GM12873 (cell line): ENCODE data around the gene DMRT3.

ENCODE experiments used
- CTCF ChIP-seq: IDR thresholded peaks from 2 replicates; pipeline ENCODE4 v1.5.1; 2012; ENCODE audit warnings: low read depth, mild to moderate bottlenecking, moderate library complexity, low read length, control low read depth; ENCODE audit not compliant: insufficient read depth; ENCODE audit errors: missing control alignments

The DMRT3 gene

DNA sequence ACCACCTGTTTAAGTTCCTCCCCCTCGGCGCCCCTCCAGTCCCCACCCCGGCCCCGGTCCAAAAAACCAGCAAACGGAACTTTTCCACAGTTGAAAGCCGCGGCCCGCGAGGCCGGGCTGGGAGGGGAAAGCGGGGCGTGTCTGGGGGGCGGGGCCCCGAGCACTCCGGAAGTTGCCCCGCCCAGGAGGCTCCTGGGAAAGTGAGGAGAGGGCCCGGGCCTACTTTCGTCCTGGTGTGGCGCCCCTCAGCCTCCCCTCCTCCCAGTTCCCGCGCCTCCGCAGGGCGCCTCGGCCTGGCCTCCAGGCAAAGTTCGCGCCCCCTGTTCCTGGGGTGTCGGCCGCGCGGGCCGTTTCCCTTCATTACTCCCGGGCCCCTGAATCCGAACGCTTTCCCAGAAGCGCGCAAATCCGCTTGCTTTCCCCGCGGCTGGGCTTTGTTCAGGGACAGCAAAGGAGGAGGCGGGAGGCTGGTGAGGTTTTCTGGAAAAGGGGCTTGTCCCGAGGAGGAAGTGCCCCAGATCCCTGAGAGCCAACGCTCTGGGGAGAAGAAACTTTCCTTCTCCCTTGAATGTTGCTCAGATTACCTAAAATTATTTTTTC, 4.5 kb upstream of the DMRT3 start:
- no peak for TF ChIP-seq CTCF

DNA sequence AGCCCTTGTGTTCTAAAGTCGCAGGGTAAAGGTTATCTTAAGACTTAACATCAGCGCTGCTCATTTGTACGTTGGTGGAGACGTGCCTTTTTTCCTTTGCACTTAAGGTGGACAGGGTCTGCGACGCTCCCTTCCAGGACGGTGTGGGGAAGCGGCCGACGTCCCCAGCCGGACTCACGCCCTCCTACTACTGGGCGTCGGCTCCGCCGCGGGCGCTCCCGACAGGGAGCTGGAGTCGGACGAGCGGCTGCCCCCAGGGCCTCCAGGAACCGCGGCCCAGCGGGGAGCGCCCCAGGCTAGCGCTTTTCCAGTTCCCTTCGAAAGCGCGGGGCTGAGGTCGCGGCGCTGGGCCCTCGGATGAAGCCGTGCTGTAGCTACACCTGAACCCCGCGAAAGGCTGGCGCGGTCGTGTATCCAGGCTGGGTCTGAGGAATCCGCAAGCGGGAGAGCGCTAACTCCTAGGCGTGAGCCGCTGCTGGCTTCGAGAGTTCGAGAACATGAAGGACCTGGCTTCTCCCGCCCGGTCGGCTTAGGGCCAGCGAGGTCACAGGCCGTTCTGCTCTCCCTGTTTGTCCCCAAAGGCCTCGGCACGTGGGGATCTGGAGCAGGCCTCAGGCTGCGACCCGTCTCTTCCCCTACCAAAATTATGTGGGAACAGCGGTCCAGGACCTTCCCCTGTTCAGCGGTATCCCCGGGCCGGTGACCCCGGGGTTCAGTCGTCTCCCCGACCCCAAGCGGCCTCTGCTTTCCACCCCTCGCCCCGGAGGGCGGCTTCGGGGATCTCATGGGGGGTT, 3.8 kb upstream of the DMRT3 start:
- TF ChIP-seq CTCF, result no peak

DNA sequence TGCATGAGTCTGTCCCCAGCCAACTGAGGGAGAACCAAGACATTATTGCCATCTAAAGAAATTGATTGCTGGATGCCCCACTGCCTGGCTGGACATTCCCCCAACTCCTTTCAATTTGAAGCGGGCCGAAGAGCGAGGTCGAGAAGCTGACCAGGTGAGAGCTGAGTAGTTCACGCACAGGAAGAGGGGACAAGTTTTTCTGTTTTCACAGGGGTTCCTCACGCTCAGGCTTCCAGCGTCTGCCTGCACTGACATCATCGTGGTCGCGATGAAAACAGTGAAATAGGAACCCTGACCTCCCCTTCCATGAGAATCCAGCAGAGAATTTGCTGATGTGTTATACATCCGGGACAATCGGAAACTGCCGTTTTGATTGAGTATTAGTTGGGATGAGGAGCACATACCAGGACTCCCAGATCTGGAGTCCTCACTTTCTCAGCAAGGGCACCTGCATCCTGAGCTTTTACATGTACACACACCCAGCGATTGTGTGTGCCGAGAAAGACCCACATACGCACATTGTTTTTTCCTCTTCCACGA, 3.1 kb upstream of the DMRT3 start:
- TF ChIP-seq CTCF, result no peak

- TF ChIP-seq CTCF, result no peak
These were observed 2.1 kb upstream of the DMRT3 start for GRCh38 chr9:974031-974995.

DNA sequence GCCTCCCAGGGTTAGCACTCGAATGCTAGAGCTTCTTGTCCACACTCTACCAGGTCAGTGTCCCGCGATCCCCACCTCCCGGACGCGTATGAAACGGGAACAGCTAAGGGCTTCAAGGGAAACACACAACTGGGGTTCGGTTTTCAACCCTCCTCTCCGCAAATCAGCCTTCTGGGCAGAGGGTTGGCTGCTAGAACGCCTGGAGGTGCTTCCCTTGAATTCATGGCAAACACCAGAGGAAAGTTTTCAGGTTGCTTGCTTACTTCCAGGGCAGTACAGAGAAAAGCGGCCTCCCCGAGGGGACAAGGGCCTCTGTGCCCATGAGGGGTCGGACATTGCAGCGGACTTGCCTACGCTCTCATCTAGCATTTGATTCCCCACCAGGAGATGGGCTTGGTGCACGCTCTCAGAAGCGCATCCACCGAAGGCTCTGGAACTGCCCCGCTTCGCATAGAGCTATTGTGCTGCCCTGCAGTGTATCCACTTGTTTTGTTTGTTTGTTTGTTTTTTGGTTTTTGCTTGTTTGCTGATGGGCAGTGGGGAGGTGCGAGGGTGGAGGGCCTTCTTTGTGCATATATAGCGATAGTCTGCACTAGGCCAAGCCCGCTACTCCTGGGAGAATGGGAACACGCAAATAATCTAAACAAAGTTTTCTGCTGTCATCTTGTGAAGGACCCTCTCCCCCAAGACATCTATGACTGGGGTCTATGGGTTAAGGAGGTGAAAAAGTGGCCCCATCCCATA, 1.3 kb upstream of the DMRT3 start:
- TF ChIP-seq CTCF, result no peak

DNA sequence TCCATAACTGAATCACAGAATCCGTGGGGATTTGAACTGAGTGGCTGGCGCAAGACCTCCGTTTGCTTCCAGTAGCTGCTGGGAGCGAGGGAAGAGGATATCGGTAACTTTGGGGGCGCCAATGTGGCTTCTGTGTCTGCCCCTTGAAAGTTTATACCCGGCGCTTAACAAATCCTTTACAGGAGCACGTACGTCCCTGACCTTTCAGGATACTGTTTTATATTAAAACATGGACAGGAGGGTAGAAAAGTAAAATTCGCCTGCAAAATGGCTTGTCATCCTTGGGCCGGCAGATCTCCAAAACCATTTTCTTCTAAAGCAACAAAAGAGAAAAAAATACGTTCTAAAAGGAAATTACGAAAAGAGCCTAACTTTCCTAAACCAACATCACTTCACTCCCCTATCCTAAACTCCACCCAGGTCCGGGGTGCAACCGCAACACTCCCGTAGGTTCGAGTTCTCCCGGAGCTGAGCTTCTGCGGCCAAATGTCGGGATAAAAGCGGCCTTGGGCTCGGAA, 656 bp upstream of the DMRT3 start:
- no peak for TF ChIP-seq CTCF
